Left cardiac atrium (tissue), 4 donors: ENCODE measurements around the gene TMIGD2. TPM values are rescaled to one million over a fixed set of nuclear protein-coding genes. Genes with fewer than 3 reads are reported as not detected.

Experiments used
- ATAC-seq, 2 donors: fragments of 200-7000 bp; cut with Tn5 transposase; one replicate each; pipeline ENCODE4 v1.9.1; 2020; ENCODE audit warnings: mild to moderate bottlenecking in 2 of 2, moderate library complexity in 2 of 2
- DNase-seq: peaks from one replicate; pipeline ENCODE4 v3.0.0-alpha.2; 2020
- intact Hi-C, 2 donors: fragments of 100-400 bp; cut with DNase I; formaldehyde crosslinking; loops; one replicate each; pipeline versions ENCODE4 v1.14.1 to v1.15.1; 2022 to 2023
- total RNA-seq, 2 donors: library from RNA; stranded (reverse); fragmentation: NEBNext Ultra II Directional; extraction: Animal tissue kit (Norgen Biotek cat#: 25700); gene quantifications; one replicate each; pipeline ENCODE4 v1.2.1, GENCODE V29; 2021
- donor health status: DM: no; HTN: yes; CAD: no.
- donor health status: DM: no; HTN: yes; CAD: no; lungs with severe emphysema.
- donor health status: DM: yes; HTN: yes; CAD: no.
- donor health status: Dilated cardiomyopathy.

The TMIGD2 gene
- total RNA-seq, 2 donors from 2014 or later: 0.29 TPM; not detected in 1

DNA sequence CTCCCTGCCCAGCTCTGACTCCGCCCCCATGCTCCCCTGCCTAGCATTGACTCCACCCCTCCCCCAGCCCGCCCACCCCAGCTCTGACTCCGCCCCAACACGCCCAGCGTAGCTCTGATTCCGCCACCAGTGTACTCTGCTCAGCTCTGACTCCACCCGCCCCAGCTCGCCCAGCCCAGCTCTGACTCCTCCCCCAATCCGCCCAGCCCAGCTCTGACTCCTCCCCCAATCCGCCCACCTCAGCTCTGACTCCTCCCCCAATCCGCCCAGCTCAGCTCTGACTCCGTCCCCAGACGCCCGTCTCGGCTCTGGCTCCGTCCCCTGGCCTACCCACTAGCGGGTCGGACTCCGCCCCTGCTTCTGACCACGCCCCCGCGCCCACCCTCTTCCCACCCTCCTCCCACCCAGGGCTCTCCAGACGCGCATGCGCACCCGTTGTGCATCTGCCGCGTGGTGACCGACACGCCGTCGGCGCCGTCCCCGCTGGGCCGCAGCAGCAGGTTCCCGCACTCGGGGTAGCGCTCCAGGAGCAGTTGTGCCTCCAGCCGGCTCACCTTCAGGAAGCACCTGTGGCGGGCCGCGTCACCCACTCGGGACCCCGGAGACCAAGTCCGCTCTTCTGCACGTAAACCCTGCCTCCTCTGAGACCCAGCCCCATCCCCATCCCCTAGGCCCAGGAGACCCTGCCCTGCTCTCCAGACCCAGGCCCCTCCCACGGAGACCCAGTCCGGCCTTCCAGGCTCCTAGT, 26.2 kb upstream of the TMIGD2 start:
- intact Hi-C loops: no loop called here
- DNase-seq: peak; percentile 94
- peak; percentile 93 to 94 for ATAC-seq

- ATAC-seq (no peak), DNase-seq (no peak)
- intact Hi-C loops: no loop called here
Measured at GRCh38 chr19:4327877-4328242, 25.7 kb upstream of the TMIGD2 start.

DNA sequence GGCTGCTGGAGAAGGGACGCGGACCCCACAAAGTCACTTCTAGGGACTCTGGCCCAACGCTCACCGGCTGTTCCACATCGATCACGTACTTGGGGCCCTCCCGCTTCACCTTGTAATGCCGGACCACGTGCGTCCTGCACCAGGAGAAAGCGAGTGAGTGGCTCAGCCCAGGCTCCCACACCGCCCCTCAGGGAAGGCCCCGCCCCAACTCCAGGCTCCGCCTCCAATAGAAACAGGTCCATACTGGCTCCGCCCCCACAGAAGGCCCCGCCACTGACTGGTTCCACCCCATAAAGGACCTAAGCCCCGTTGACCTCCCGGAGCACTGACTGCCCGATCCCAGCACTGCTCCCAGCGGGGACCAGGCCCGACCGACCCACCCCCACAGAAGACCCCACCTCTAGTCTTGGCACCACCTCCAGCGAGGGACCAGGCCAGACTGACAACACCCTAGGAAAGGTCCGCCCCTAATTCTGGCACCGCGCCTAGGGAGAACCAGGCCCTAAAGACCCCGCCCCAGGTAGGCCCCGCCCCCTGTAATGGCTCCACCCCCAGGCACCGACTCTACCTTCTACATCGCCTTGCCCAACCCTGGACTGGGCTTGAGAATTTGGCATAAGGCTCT, 25.2 kb upstream of the TMIGD2 start:
- ATAC-seq: peak; percentile 38 to 75
- peak; percentile 82 for DNase-seq
- intact Hi-C loops: no loop called here

DNA sequence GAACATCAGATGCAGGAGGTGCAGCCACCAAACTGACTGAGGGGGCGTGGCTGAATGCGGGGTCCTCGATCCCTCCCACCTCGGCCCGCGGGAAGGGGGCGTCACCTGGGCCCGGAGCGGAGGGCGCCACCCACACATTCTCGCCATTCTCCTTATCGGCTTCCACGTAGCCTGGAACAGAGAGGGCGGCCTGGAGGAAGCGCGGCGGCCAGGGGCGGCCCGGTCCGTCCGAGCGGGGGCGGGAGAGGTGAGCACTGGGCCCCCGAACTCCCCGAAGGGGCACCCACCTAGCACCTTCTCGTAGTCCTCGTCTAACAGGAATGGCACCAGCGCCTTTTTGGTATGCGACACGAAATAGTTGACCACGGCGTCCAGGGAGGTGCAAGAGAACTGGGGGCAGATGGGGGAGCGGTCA, 24.7 kb upstream of the TMIGD2 start:
- intact Hi-C loops: no loop called here
- no peak for ATAC-seq
- DNase-seq: no peak

GRCh38 chr19:4326215-4326836, 24.1 kb upstream of the TMIGD2 start:
- no peak for ATAC-seq
- intact Hi-C loops: no loop called here
- DNase-seq: no peak

DNA sequence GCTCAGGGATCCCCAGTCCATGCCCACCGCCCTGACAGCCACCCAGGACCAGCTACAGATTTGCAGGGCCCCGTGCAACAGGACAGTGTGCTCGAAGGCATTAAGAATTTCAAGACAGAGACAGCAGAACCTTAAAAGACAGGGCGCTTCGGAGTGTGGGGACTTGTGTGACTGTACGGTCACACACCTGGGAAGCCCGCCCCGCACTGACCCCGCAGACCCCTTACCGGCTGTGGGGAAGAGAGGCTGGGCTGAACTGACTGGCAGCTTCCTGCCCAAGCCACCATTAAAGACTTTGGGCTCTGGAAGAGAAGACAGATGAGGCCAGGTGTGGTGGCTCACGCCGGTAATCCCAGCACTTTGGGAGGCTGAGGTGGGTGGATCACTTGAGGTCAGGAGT, 22.0 kb upstream of the TMIGD2 start:
- DNase-seq (no peak), ATAC-seq (no peak)
- intact Hi-C loops: no loop called here

GRCh38 chr19:4323692-4324091, 21.5 kb upstream of the TMIGD2 start:
- intact Hi-C loops: no loop called here
- ATAC-seq (no peak), DNase-seq (no peak)

DNA sequence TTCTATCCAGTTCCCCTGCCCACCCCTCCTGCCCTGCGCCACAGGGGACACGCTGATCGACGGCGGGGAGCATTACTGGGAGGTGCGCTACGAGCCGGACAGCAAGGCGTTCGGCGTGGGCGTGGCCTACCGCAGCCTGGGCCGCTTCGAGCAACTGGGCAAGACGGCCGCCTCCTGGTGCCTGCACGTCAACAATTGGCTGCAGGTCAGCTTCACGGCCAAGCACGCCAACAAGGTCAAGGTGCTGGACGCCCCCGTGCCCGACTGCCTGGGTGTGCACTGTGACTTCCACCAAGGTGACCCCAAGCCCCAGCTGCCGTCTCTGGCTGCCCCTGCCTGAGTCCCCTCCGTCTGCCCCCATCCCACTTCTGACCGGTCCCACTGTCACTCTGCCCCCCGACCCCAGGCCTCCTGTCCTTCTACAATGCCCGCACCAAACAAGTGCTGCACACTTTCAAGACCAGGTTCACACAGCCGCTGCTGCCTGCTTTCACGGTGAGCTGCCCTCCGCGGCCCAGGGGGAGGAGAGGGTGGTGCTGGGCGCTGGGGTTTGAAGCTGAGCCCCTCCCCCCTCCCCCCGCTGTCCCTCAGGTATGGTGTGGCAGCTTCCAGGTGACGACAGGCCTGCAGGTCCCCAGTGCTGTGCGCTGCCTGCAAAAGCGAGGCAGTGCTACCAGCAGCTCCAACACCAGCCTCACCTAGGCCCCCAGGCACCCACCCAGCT, 20.9 kb upstream of the TMIGD2 start:
- DNase-seq (no peak), ATAC-seq (no peak)
- intact Hi-C loops: no loop called here

DNA sequence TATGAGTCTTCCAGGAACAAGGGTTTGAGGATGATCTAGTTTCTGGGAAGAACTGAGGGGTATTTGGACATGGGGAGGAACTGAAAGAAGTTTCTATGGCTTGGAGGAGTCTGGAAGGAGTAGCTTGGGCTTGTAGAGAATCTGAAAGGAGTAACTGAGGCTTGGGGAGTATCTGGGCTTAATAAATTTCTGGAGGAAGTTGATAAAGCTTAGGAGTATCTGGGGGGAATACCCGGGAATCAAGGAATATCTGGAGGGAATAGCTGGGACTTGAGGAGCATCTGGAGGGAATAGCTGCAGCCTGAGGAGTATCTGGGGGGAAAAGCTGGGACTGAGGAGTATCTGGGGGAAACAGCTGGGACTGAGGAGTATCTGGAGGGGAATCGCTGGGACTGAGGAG, 18.2 kb upstream of the TMIGD2 start:
- DNase-seq (no peak), ATAC-seq (no peak)
- intact Hi-C loops: no loop called here

DNA sequence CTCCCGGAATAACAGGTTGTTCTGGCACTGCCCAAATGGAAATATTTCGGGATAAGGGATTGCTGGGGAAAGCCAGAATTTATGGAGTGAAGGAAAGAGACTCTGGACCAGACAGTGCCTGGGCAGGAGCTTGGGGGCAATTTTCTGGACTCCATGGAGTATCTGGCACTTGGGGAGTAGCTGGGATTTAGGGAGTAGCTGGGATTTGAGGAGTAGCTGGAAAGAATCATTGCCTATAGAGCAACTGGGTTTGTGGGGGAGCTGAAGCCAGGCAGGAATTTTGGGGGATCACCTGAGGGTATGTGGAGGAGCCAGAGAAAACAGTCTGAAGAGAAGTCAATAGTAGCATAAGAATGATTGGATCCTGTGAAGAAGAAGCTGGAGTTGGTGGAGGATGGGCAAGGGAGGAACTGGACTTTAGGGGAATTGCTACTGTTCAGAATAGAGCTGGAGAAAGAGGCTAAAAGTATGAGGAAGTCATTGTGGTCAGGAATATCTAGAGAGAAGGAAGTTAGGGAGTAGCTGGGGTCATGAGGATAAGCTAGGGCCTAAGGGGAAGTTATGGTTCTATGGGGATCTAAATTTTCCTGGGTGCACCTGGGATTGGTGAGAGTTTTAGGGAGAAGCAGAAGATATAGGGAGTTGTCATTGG, 17.0 kb upstream of the TMIGD2 start:
- intact Hi-C loops: no loop called here
- no peak for DNase-seq
- no peak for ATAC-seq

- no peak for ATAC-seq
- intact Hi-C loops: no loop called here
- DNase-seq: no peak
Measured at GRCh38 chr19:4318460-4318859, 16.3 kb upstream of the TMIGD2 start.

DNA sequence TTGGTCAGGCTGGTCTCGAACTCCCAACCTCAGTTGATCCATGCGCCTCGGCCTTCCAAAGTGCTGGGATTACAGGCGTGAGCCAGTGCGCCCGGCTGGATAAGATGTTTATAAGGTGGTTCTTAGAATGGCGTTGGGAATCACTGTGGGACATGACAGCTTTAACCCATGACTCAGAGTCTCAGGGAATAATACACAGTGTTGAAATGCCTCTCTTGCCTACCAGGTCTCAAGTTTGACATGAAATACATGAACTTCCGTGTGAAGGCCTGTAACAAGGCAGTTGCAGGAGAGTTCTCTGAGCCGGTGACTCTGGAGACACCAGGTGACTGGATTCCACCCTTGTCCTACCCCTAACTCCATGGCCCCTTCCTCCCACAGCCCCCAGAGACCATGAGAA, 14.8 kb upstream of the TMIGD2 start:
- DNase-seq: no peak
- intact Hi-C loops: no loop called here
- no peak for ATAC-seq

DNA sequence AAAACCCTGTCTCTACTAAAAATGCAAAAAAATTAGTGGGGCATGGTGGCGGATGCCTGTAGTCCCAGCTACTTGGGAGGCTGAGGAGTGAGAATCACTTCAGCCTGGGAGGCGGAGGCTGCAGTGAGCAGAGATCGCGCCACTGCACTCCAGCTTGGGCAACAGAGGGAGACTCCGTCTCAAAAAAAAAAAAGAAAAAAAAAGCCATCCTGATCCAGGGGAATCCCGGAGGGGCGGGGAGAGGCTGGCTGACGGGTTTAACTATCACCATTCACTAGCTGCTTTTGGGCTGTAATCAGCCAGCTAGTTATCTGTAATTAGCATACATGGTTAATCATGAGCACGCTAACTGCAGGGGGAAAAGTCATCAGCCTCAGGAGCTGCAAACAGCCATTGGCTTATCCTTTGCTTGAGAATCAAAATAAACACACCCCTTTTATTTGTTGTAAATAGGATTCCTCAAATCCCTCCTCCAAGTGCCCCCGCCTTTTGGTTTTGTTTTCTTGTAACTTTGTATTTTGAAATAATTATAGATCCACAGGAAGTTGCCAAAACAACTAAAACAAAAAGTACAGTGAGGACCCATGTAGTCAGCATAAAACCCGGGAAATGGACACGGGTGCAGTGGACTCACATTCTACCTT, 11.8 kb upstream of the TMIGD2 start:
- no peak for DNase-seq
- no peak for ATAC-seq
- intact Hi-C loops: no loop called here

DNA sequence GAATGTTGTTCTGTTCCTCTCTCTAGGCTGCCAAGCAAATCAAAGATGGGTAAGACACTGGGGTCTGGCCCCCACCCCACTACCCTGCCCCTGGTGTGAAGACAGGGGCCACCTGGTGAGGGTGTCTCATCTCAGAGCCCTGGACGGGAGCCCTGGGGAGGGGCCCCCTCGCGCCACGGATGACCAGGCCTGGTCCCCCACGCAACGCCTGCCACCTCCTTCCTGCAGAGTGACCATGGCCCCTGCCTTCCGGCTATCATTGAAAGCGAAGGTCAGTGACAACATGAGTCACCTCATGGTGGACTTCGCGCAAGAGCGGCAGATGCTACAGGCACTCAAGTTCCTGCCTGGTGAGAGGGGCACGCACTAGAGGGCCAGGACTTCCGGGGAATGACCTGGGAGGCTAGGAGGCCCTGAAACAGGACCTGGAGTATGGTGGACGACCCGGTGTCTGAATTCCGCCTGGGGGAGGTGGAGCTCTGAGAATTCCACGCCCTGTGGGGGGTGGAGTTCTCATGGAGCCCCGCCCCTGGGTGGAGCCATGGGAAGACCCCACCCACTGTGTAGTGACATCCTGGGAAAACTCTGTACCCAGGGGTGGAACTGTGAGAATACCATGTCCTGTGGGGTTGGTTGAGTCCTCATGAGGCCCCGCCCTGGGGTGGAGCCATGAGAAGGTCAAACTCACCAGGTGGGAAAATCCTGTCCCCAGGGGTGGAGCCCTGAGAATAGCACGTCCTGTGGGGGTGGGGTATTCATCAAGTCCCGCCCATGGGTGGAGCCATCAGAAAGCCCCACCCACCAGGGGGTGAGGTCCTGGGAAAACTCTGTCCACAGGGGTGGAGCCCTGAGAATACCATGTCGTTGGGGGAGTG, 8.3 kb upstream of the TMIGD2 start:
- ATAC-seq: no peak
- no peak for DNase-seq
- intact Hi-C loops: no loop called here

GRCh38 chr19:4305659-4306058, 3.5 kb upstream of the TMIGD2 start:
- intact Hi-C loops: no loop called here
- DNase-seq (no peak), ATAC-seq (no peak)

GRCh38 chr19:4305257-4305612, 3.0 kb upstream of the TMIGD2 start:
- DNase-seq: no peak
- no peak for ATAC-seq
- intact Hi-C loops: no loop called here

DNA sequence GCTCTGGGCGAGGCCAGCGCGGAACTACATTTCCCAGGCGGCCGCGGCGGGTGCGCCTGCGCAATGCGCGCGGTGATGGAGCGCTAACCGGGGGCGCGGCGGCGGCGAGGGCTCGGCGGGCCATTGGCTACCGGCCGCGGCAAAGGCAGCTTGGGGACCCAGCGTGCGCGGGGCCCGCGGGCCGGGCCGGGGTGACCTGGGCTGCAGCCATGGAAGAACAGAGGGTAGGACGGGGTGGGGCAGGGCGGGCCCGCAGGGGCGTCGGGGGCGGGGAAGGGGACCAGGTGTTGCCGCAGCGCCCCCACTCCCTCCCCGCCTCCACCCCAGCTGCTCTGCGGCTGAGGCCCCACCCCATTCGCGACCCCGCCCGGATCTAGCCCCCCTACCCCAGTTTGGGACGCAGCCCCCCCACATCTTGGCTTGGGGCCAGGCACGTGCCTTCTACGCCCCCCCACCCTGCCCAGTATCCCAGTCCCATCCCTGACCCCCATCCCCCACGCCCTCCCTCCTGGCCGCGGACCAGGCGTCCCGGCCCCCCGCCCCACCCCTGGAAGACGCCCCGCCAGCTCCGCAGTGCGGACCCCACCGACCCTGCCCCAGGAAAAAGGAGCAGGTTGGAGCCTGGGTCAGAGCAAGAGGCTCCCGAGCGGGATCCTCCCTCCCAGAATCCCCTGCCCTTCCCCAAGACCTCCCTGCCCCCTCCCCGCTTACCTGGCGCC, 2.5 kb upstream of the TMIGD2 start, which contains the start of gene FSD1:
Gene FSD1 (plus strand): TSS at position 61 of the 719 bp plus-strand sequence. CDS start 149 bp downstream, at position 210.
- ATAC-seq (peak; percentile 41 to 56), DNase-seq (no peak)
- intact Hi-C loops: no loop called here
